HG02610 (cell line): ENCODE results near the gene SLC9A3.
"Not testable (repeated sequence)": the region's sequence is repeated elsewhere in the genome, so short reads cannot be mapped to it uniquely, and the experiment has no call there.

Source experiments
- ATAC-seq: cut with Tn5 transposase; IDR thresholded peaks from one replicate; pipeline ENCODE4 v1.9.1; 2021; ENCODE audit warnings: mild to moderate bottlenecking, moderate library complexity; ENCODE audit not compliant: unreplicated experiment

SLC9A3 gene

DNA sequence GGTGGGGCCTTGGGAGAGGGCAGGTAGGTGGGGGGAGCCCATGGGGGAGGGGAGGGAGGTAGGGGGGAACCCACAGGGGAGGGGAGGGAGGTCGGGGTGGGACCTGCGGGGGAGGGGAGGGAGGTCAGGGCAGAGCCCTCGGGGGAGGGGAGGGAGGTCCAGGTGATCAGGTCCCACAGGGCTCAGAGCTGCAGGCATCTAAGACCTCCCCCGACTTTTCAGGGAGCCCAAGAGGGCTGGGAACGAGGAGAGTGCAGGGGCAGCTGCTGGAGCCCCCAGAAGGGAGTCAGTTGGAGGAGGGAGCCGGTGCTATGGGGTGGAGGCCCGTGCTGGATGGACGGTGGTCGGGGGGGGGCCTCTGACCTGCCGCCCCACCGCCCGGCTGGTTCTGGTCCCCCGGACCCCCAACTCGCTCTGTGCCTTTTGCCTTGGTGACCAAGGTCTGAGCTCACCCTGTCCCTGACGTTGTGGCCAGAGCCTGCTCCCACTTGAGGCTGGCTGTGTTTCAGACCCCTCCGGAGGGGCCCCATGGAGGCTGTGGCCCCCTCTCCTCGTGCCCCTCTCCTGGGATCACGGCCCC is 31.8 kb downstream of the SLC9A3 start:
- no peak for ATAC-seq

GRCh38 chr5:491856-492155 is 32.4 kb downstream of the SLC9A3 start:
- no peak for ATAC-seq

DNA sequence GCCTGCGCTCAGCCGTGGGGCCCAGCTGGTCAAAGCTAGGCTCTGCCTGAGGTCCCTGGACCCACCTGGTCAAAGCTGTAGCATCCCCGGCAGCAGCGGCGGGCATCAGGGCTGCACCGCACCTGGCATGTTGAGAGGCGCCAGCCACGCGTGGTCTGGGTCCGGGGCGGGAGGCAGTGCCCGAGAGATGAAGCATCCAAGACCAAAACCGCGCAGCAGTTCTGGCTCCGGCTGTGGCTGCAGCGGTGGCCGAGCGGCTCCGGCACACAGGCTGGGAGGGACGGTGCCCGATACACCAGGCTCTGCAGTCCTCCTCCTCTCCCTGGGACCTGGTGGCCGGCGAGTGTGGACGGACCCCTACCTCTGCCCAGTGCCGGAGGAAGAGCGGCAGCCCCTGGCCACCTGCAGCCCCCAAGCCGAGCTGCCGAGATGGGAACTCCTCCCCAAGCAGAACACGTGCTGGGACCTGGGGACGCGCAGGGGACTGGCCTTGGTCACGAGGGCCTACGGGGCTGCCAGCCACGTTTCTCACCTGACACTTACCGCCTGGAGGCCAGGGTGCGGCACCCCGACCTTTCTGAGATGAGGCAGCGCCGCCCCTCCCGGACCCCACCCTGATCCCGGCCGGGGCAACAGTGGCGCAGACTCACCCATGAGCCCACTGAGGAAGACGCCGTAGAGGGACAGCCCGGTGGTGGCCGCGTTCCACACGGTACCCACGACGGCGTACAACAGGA is 33.0 kb downstream of the SLC9A3 start:
- ATAC-seq: no peak

DNA sequence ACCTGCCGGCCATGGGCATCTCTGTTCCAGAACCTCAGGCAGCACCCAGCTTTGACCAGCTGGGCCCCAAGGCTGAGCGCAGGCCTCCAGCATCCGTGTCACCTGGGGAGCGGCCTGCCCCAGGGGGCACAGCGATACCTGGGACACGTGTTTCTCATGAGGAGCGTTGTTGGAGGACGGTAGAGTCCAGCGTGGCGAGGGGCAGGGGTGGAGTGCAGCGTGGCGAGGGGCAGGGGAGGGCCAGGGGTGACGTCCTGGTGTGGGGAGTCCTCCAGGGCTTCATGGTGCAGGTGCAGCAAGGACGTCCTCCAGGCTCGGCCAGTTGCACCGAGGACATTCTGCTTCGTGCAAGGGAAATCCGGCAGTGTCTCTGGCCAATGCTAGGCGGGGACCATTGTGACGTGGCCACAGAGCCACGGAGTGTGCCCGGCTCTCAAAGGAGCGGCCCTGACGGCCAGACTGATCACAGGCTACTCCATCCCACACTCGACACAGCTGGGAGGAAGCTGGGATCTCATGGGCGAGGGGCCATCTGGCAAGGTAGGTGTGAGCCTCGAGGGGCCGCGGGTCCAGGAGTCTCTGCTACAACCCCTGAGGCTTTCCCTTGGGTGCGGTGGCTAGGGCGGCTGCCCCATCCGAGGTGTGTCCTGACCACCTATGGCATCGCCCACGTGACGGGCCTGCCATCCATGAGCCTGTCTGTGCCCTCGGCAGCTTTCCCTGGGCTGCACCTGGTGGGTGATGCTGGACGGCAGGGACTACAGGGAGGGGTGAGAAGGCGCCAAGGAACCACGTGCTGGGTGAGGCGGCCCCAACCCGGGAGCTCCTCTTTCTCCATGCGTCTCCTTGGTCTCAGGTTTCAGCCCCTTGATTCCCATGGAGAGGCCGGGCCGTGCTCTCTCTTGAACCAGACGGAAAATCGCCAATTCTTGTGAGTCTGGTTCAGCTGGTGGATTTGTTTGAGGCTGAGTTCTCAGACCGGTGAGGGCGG is 33.8 kb downstream of the SLC9A3 start:
- ATAC-seq: no peak

DNA sequence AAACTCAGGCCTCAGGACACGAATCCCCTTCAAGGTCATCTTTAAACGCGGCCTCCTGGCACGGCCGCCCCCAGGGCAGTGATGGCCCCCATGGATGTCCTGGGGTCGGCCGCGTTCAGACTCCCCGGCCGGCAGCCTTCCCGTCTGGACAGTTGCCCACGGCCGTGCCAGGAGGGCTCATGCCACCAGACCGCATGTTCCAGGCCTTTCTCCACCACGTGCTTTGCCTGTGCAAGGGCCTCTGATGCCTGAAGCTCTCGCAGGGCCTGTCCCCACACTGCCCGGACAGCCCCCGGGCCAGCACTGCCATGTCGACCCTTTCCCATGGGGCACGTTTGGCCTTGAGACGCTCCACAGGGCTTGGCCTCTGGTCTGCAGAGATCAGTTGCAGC is 34.6 kb downstream of the SLC9A3 start:
- no peak for ATAC-seq

DNA sequence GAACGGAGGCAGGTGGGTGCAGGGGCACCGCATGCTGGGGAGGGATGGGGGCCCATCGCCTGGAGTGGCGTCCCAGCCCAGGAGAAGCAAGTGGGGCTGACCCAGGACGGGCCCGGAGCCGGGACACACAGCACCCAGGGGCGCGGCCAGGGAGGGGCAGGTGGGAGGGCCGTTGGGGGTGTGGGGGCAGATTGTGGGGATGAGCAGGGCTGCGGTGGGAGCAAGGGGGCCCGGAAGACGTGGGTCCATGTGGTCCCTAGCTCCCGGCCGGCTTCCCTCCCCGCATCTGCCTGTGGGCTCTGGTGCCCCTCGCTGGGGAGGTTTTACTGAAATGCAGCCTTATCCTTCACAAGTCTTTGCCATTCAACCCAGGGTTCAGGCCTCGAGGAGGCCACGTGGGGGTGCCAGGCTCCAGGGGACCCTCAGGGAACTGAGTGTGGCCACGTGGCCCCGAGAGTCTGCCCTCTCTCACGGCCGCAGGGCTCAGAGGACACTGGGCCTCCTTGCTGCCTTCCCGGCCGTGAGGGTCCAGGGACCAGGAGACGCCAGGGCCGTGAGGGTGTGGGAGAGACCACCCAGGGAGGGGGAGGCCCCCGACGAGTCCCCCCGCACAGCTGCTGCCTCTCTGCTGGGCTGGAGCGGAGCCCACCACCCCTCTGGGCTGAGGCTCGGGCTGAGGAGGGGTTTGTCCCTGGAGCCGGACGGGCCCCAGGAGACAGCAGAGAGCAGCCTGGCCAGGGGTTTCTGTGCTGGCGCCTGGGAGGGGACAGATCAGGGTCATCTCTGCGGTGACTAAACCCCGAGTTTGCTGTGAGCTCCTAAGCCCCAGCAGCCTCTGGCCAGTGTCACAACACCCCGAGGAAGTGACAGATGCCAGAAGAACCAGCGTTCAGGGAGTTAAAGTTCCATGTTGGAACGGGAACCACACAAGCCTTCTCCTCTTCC is 35.2 kb downstream of the SLC9A3 start:
- ATAC-seq: no peak

GRCh38 chr5:488241-488640 is 36.0 kb downstream of the SLC9A3 start:
- ATAC-seq: no peak

DNA sequence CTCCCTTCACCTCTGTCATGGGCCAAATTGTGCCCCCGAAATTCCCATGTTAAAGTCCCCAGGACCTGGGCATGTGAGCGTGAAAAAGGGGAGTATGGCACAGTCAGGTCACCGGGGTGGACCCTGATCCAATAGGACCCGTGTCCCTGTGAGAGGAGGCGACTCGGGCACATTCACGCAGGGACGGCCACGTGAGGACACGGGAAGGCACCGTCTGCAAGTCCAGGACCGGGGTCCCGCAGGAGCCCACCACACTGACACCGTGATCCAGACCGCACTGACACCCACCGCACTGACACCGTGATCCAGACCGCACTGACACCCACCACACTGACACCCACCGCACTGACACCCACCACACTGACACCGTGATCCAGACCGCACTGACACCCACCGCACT is 37.7 kb downstream of the SLC9A3 start:
- not testable (repeated sequence) for ATAC-seq

DNA sequence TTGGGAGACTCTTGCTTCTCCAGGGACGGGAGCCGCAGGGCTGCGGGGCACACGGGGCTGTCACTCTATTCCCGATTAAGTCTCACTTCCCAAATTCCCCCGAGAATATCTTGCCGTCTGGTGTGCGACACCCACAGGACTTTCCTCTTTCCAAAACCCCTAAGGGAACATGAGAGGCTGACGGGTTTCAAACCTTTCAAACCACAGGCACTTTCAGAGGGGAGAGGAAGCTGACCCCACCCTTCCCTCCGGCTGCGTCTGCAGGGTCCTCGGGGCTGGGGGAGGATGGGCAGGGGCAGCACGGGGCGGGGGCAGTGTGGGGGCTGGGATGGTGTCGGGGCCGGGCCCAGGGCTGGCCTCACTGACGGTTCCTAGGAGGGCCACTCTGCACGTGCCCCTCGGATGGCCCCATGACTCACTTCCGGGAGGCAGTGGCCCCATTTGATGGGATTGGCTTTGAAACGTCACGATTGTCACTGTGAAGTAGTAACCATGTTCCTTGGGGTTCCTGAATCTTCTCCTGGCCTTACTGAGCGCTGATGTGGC is 38.2 kb downstream of the SLC9A3 start:
- ATAC-seq: no peak

DNA sequence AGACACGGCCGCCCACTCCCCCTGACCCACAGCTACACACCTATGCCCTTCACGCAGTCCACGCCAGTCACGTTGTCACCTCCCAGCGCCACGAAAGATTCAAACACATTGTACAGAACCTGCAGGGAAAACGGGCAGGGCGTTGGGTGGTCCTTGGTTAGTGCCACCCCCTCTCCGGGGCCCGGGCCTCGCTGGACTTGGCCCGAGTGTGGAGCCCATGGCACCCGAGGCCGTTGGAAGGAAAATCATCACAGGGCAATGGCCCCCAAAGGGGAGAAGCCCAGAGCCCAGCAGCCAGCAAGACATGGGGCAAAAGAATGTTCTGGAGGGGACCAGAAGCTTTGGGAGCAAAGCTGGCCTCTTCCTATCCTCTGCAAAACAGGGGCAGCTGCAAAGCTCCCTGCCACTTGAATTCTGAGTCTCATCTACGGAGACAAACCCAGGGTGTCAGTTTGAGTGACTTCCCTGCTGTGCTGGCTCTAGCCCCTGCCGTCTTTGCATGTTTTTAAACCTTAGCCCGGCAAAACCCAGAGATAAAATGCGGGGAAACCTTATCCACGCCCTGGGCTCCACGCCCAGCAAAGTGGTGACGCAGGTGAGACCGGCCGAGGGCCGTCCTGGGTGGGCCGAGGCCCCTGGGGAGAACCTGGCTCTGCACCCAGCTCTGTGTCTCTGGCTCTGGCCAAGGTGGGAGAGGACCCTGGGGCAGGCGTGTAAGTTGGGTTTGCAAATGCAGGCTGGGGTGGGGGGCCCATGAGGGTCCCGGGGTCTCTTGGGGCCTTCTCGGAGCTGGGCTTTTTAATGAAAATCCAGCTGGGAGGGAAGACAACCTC is 38.9 kb downstream of the SLC9A3 start:
- ATAC-seq: no peak

DNA sequence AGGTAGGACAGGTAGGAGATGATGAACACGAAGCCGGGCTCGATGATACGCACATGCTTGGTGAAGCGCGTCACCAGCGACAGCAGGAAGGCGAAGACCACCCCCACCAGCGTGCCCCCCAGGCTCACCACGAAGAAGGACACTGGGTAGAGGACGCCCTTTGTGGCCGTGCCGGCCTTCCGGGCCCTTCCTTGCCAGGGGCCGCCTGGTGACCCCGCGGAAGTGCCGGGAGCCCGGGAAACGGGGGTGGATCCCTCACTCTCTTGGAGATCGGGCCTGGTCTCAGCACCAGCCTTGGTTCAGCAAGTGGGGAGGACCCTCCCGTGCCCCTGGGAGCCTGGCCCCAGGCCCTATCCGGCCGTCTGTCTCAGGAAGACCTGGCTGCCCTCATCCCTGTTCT is 39.7 kb downstream of the SLC9A3 start:
- ATAC-seq: no peak

GRCh38 chr5:483434-484140 is 40.7 kb downstream of the SLC9A3 start:
- no peak for ATAC-seq

- no peak for ATAC-seq
Measured at GRCh38 chr5:483011-483410, 41.2 kb downstream of the SLC9A3 start.

DNA sequence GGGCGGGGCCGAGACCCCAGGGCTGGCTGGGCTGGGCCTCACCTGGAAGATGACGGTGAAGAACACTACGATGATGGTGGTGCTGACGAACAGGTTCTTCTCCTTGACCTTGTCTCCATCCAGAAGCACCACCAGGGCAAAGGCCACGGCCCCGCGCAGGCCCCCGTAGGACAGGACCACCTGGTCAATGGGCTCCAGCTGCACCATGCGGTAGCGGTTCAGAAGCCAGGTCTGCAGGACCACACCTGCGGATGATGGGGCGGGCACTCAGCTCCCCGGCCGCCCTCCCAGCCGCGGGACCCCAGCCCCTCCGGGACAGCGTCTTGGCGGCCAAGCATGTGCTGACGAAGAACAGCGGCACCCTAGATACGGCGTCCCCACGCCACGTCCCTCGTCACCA is 41.7 kb downstream of the SLC9A3 start:
- no peak for ATAC-seq

DNA sequence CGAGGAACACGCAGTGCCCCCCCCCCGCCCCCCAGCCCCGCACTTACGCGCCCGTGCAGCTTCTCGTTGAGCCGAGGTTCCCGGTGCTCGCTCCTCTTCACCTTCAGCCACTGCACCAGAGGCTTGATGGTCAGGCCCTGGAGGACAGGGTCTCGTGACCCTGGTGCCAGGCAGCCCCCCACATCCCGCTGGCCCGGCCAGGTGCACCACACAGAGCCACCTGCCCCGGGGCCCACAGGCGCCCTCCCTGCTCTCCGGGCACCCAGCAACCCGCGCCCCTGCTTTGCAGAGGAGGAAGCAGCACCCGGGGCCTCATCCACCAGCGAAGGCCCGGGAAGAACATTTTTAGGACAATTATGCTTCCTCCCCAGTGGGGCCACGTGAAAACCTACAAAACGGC is 42.2 kb downstream of the SLC9A3 start:
- no peak for ATAC-seq

DNA sequence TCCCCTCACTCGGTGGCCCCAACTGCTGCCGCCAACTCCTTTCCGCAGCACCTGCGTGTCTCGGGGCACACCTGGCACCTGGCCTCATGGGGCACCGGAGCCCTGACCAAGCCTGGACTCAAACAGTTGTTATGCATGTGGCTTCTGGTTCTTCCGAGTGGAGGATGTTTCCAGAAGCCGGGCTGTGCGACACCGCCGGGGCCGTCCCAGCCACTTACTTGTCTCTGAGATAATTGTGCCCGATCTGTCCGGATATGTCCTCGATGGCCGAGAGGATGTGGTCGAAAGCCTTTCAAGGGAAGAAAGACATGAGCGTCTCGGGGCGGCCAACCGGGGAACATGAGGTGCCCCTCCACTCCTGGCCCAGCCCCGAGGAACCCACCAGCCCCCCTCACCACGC is 42.9 kb downstream of the SLC9A3 start:
- ATAC-seq: no peak

DNA sequence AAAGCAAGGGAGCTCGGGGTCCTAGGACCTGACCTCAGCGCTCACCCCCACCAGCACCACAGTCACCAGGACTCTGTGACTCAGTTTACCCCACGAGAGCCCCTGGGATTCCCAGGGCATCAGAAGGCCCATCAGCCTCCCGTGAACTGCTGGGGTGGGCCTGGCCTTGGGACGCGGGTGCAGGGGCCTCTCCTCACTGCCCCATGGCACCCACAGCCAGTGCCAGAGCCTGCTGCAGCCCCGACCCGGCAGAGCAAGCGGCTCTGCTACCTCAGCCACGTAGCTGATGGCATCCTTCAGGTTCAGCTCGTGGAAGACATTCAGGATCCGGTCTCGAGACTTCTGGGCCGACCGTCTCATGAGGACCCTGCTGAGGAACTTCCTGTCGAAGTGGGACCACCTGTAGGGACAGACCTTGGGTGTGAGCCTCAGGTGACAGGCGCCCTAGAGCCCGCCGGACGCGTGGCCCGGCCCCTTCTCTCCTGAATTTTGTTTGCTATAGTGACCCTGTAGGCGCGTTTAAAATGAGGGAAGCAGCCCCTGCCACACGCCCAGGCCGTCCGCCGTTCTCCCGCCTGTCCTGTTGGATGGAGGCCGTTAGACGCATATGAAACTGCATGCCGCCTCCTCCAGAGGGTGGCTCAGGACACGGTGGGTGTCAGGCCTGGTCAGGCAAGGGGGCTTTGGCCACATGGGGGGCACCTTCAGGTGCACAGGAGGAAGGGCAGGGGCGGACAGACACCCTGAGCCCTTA is 44.5 kb downstream of the SLC9A3 start:
- ATAC-seq: no peak

DNA sequence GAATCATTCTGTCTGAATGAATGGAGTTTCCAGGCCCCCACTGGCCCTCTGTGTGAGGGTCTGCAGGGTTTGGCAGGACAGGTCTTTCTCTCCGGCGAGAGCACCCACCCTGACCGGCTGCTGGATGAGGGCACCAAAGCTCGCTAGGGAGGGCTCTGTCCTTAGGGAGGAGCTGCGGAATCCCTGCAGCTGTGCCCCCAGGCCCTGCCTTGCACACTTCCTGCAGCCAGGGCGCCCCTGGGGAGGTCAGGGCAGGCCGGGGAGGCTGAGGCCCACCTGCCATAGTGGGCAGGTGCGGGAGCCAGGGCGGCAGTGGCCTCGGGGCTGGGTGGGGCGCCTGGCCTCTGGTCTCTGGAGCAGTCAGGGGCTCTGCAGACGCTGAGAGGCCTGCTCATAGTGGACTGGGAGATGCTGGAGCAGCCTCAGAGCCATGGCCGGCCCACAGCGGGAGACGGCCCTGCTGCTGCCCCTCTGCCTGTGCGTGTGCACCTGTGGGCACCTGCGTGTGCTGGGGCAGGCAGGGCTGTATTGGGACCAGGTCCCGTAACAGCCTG is 45.2 kb downstream of the SLC9A3 start:
- ATAC-seq: no peak
